CD4-positive, alpha-beta T cell treated with Interleukin-10 for 1 hour (primary cell): ENCODE results near the gene TSHR.

Source experiments
- DNase-seq: peaks from one replicate; pipeline ENCODE4 v3.0.0-alpha.2; 2020

Gene TSHR

GRCh38 chr14:81144824-81145603 lies 189.6 kb downstream of the TSHR start:
- DNase-seq = no peak

- DNase-seq = no peak
Measured at GRCh38 chr14:81147140-81147897, 191.9 kb downstream of the TSHR start.

GRCh38 chr14:81148635-81149034 lies 193.2 kb downstream of the TSHR start:
- DNase-seq = no peak

GRCh38 chr14:81153187-81153586 lies 197.8 kb downstream of the TSHR start:
- DNase-seq = no peak

- DNase-seq = no peak
Measured at GRCh38 chr14:81157431-81157830, 202.0 kb downstream of the TSHR start.

GRCh38 chr14:81161088-81161487 lies 205.7 kb downstream of the TSHR start:
- DNase-seq = no peak

GRCh38 chr14:81161749-81162148 lies 206.3 kb downstream of the TSHR start:
- DNase-seq = no peak

GRCh38 chr14:81162941-81163340 lies 207.5 kb downstream of the TSHR start:
- no peak for DNase-seq

GRCh38 chr14:81164167-81164774 lies 208.8 kb downstream of the TSHR start:
- peak; percentile 47 for DNase-seq

GRCh38 chr14:81165188-81165587 lies 209.8 kb downstream of the TSHR start:
- no peak for DNase-seq

GRCh38 chr14:81166121-81166520 lies 210.7 kb downstream of the TSHR start:
- no peak for DNase-seq

- DNase-seq = no peak
Measured at GRCh38 chr14:81169267-81169666, 213.8 kb downstream of the TSHR start.

GRCh38 chr14:81169711-81170103 lies 214.3 kb downstream of the TSHR start:
- peak; percentile 15 for DNase-seq

GRCh38 chr14:81170104-81170828 lies 214.8 kb downstream of the TSHR start:
- peak; percentile 89 for DNase-seq

GRCh38 chr14:81170829-81171195 lies 215.4 kb downstream of the TSHR start:
- DNase-seq = no peak

GRCh38 chr14:81172353-81172752 lies 216.9 kb downstream of the TSHR start:
- DNase-seq = no peak

GRCh38 chr14:81172881-81173280 lies 217.5 kb downstream of the TSHR start:
- DNase-seq = no peak

- no peak for DNase-seq
Measured at GRCh38 chr14:81176241-81176640, 220.8 kb downstream of the TSHR start.

- DNase-seq = no peak
Measured at GRCh38 chr14:81177225-81177624, 221.8 kb downstream of the TSHR start.

GRCh38 chr14:81178063-81178462 lies 222.6 kb downstream of the TSHR start:
- DNase-seq = no peak

GRCh38 chr14:81179631-81180030 lies 224.2 kb downstream of the TSHR start:
- DNase-seq = no peak

- DNase-seq = no peak
Measured at GRCh38 chr14:81187832-81188522, 232.6 kb downstream of the TSHR start.

GRCh38 chr14:81192594-81192993 lies 237.2 kb downstream of the TSHR start:
- DNase-seq = peak; percentile 46
